GM12872 (cell line): ENCODE data around the gene PLIN4.

Source experiments
- TF ChIP-seq, protein P1 (sequence below): IDR thresholded peaks from 3 replicates; pipeline ENCODE4 v1.5.1; 2011; ENCODE audit warnings: low read depth, mild to moderate bottlenecking, low read length, moderate library complexity; ENCODE audit not compliant: insufficient read depth

Gene PLIN4

DNA sequence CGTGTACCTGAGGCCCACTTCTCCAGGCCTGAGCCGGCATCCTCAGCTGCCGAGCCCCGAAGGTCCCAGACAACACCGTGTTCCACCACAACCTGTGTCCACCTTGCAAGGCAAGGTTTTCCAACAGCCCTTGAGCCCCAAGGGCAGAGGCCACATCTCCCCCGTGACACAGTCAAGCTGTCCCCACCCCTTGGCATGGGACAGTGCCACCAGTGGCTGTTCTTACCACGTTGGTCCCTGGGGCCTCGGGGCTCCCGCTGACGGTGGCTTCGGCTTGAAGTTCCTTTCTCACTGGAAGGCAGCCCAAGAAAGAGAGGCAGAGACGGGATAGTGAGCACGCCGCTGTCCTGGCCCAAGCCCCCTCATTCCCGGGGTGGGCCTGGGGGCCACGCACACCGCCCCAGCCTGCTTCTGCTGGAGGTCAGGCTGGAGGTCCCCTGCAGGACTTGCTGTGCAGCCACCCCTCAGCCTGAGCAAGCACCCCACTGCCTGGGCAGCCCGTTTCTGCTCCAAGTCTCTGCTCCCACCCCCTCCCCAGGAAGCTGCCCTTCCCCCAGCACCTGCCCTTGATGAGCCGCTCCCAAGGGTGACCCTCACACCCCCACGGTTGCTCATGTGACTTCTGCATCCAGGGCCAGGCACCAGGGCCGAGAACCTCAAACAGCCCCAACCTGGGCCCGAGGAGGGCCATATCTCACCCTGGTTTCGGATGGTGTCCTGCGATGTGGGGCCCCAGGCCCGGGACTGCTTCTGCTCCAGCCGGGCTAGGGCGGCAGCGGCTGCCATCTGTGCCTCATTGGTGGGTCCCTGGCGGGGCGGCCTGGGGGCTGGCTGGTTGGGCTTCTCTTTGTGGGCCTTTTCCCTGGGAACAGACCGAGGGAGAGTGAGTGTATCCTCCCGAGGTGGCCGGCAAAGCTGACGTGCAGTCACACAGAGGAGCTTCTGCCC lies 64.8 kb downstream of the PLIN4 start:
- TF ChIP-seq, protein P1, sequence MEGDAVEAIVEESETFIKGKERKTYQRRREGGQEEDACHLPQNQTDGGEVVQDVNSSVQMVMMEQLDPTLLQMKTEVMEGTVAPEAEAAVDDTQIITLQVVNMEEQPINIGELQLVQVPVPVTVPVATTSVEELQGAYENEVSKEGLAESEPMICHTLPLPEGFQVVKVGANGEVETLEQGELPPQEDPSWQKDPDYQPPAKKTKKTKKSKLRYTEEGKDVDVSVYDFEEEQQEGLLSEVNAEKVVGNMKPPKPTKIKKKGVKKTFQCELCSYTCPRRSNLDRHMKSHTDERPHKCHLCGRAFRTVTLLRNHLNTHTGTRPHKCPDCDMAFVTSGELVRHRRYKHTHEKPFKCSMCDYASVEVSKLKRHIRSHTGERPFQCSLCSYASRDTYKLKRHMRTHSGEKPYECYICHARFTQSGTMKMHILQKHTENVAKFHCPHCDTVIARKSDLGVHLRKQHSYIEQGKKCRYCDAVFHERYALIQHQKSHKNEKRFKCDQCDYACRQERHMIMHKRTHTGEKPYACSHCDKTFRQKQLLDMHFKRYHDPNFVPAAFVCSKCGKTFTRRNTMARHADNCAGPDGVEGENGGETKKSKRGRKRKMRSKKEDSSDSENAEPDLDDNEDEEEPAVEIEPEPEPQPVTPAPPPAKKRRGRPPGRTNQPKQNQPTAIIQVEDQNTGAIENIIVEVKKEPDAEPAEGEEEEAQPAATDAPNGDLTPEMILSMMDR: no peak

DNA sequence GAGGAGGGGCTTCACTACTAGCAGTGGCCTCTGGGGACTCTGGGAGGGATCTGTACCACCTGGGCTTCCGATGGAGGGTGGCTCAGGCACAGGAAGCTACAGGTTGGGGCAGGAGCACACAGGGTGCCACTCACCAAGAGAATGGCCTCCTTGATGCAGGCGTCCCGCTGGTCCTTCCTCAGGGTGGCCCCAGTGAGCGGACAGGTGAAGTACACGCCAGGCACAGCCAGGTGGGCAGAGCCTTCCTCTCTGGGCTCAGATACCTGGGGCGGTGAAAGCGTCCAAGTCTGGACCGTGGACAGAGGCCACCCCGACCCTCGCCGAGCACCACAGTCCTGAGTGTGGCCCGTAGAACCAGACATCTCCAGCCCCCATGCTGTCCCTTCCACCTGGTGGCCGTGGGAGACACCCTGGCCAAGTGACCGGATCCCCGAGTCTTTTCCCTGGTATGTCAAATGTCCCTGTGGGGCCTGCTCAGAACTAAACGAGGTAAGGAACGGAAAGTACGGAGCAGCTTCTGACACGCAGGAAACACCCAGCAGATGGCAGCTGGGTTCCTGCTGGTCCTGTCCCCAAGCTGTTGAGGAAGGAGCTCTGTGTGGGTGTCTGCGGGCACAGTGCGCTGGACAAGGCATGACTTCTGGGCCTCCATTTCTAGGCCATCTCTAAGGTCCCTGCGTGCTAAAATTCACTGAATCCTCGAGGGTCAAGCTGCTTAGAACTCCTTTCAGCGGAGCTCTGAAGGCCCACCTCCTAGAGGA lies 65.9 kb downstream of the PLIN4 start:
- TF ChIP-seq, protein P1: no peak
